ENCODE data around the gene PPP2R3A.

Gene PPP2R3A

DNA sequence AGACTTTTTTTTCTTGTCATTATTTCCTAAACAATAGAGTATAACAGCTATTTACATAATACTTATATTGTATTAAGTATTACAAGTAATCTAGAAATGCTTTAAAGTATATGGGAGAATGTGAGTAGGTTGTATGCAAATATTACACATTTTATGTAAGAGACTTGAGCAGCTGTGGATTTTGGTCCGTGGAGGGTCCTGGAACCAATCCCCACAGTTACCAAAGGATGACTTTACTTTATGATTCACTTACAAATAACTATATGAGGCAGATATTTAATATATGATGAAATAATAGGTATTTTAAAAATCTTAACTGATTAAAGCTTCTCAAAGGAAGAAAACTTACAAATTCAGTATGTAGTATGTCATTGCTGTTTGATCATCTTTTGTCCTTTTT lies 56.3 kb downstream of the PPP2R3A start:
- TF ChIP-seq, protein P1, sequence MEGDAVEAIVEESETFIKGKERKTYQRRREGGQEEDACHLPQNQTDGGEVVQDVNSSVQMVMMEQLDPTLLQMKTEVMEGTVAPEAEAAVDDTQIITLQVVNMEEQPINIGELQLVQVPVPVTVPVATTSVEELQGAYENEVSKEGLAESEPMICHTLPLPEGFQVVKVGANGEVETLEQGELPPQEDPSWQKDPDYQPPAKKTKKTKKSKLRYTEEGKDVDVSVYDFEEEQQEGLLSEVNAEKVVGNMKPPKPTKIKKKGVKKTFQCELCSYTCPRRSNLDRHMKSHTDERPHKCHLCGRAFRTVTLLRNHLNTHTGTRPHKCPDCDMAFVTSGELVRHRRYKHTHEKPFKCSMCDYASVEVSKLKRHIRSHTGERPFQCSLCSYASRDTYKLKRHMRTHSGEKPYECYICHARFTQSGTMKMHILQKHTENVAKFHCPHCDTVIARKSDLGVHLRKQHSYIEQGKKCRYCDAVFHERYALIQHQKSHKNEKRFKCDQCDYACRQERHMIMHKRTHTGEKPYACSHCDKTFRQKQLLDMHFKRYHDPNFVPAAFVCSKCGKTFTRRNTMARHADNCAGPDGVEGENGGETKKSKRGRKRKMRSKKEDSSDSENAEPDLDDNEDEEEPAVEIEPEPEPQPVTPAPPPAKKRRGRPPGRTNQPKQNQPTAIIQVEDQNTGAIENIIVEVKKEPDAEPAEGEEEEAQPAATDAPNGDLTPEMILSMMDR (IDR thresholded peaks at IDR 0.05; ENCODE audit: poor library complexity, severe bottlenecking), result no peak
- DNase-seq (ENCODE audit: low spot score), result no peak
- H3K27ac ChIP-seq (ENCODE audit: poor library complexity, severe bottlenecking), result no peak overlapping the region

DNA sequence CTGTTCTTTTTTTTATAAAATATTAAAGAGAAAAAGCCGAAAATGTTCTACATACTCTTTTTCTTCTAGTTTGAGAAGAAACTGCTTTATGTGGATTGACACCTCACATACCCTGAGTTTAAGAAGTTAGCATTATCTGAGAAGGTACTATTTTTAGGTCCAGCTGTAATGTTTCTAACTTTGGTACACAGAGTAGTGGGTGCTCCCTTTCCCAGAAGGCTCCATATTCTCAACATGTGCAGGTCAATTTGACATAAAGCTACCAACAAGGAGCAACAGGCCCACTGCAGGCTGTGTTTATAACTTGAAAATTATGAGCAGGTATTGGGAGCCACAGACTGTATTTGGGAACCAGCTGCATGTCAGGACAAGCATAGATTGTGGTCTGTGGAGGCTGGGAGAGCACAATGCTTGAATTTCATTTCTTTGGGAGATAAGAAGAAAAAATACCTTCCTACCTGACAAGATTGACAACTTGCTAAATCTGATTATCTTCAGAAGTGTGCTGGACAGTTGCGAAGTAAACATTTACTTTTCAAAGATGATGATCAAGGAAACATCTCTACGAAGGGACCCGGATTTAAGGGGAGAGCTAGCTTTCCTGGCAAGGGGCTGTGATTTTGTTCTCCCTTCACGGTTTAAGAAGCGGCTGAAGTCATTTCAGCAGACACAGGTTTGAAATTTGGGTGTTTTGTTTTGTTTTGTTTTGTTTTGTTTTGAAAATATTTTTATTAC lies 57.2 kb downstream of the PPP2R3A start:
- H3K4me3 ChIP-seq (ENCODE audit: severe bottlenecking), result no peak overlapping the region

More for the DNA sequence above, 56.3 kb downstream of the PPP2R3A start:
- H3K27me3 ChIP-seq (ENCODE audit: insufficient read depth, poor library complexity, severe bottlenecking), result no peaks in the 10 kb centered on the region
- H3K4me1 ChIP-seq (ENCODE audit: insufficient read depth, poor library complexity, severe bottlenecking), result peaks cover 10% of the 10 kb centered on the region
- no peaks in the 10 kb centered on the region for H3K9me3 ChIP-seq (ENCODE audit: severe bottlenecking)
- no peak for ATAC-seq (ENCODE audit: low read depth)
- no peaks in the 10 kb centered on the region for H3K36me3 ChIP-seq (ENCODE audit: low read depth)
- H3K4me3 ChIP-seq (ENCODE audit: severe bottlenecking), result no peak overlapping the region

DNA sequence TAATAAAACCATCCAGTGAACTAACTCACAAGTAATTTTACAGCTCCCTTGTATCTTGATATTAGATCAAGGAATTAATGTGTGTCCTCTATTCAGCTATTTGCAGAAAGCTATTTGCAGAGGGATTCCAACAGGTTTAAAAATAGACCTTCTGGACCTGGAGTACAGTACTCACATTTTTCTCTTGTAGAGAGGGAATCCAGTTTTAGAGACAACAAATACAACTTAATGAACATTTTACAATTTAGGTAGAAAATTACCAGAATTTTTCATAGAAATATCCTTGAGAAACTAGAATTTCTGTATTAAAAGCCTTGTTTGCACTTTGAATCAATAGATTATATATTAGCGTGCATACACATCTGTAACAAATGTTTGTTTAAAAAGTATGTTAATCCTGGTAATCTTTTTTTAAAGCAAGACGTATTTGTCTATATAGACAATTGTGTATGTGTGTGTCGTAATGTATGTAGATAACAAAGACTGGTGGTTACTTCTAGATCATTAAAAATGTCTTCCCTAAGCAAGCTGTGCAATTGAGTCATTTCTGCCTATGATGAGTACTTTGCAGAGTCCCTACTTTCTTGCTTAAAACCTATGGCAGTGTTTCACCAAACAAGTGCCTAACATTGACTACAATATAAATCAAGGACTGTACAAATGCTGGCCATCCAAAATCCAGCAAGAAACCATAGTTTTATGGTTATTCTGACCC lies 57.9 kb downstream of the PPP2R3A start:
- TF ChIP-seq, protein P1 (IDR thresholded peaks at IDR 0.05; ENCODE audit: poor library complexity, severe bottlenecking), result no peak
- no peaks in the 10 kb centered on the region for H3K9me3 ChIP-seq (ENCODE audit: severe bottlenecking)
- H3K27ac ChIP-seq (ENCODE audit: poor library complexity, severe bottlenecking), result no peak overlapping the region

More for the DNA sequence above, 57.2 kb downstream of the PPP2R3A start:
- no peaks in the 10 kb centered on the region for H3K27me3 ChIP-seq (ENCODE audit: insufficient read depth, poor library complexity, severe bottlenecking)
- H3K27ac ChIP-seq (ENCODE audit: poor library complexity, severe bottlenecking), result no peak overlapping the region
- TF ChIP-seq, protein P1 (IDR thresholded peaks at IDR 0.05; ENCODE audit: poor library complexity, severe bottlenecking), result no peak
- H3K4me1 ChIP-seq (ENCODE audit: insufficient read depth, poor library complexity, severe bottlenecking), result peaks cover 10% of the 10 kb centered on the region
- H3K9me3 ChIP-seq (ENCODE audit: severe bottlenecking), result no peaks in the 10 kb centered on the region
- DNase-seq (ENCODE audit: low spot score), result no peak
- ATAC-seq (ENCODE audit: low read depth), result peak; percentile 67
- no peaks in the 10 kb centered on the region for H3K36me3 ChIP-seq (ENCODE audit: low read depth)

DNA sequence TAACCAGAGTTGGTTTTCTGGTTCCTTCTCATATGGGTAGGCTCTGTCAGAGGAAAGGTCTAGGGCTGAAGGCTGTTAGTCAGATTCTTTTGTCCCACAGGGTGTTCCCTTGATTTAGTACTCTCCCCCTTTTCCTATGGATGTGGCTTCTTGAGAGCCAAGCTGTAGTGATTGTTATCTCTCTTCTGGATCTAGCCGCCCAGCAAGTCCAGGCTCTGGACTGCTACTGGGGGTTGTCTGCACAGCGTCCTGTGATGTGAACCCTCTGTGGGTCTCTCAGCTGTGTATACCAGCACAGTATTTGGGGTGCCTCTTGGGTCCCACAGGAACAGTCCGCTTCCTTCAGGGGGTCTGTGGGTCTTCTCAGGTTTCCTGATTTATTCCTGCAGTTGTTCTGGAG lies 70.8 kb downstream of the PPP2R3A start:
- no peaks in the 10 kb centered on the region for H3K4me1 ChIP-seq (ENCODE audit: insufficient read depth, poor library complexity, severe bottlenecking)
- H3K36me3 ChIP-seq (ENCODE audit: low read depth), result no peaks in the 10 kb centered on the region
- no peaks in the 10 kb centered on the region for H3K27me3 ChIP-seq (ENCODE audit: insufficient read depth, poor library complexity, severe bottlenecking)
- no peak overlapping the region for H3K27ac ChIP-seq (ENCODE audit: poor library complexity, severe bottlenecking)
- TF ChIP-seq, protein P1 (IDR thresholded peaks at IDR 0.05; ENCODE audit: poor library complexity, severe bottlenecking), result no peak
- H3K4me3 ChIP-seq (ENCODE audit: severe bottlenecking), result no peak overlapping the region
- no peak for DNase-seq (ENCODE audit: low spot score)
- ATAC-seq (ENCODE audit: low read depth), result no peak
- no peaks in the 10 kb centered on the region for H3K9me3 ChIP-seq (ENCODE audit: severe bottlenecking)

More for the DNA sequence above, 57.9 kb downstream of the PPP2R3A start:
- H3K4me1 ChIP-seq (ENCODE audit: insufficient read depth, poor library complexity, severe bottlenecking), result peaks cover 10% of the 10 kb centered on the region
- no peaks in the 10 kb centered on the region for H3K36me3 ChIP-seq (ENCODE audit: low read depth)
- DNase-seq (ENCODE audit: low spot score) (no peak), ATAC-seq (ENCODE audit: low read depth) (no peak)
- no peak overlapping the region for H3K4me3 ChIP-seq (ENCODE audit: severe bottlenecking)
- no peaks in the 10 kb centered on the region for H3K27me3 ChIP-seq (ENCODE audit: insufficient read depth, poor library complexity, severe bottlenecking)
